GM03348 (cell line): Measurements from ENCODE around the gene IFNAR2.
A peak's percentile ranks its signal among the peaks of the same experiment; 100 is the strongest.
"Not testable (repeated sequence)": the region's sequence is repeated elsewhere in the genome, so short reads cannot be mapped to it uniquely, and the experiment has no call there.

Experiments
- DNase-seq: peaks from one replicate; pipeline ENCODE4 v3.0.0; 2012; ENCODE audit warnings: low spot score

Gene IFNAR2

DNA sequence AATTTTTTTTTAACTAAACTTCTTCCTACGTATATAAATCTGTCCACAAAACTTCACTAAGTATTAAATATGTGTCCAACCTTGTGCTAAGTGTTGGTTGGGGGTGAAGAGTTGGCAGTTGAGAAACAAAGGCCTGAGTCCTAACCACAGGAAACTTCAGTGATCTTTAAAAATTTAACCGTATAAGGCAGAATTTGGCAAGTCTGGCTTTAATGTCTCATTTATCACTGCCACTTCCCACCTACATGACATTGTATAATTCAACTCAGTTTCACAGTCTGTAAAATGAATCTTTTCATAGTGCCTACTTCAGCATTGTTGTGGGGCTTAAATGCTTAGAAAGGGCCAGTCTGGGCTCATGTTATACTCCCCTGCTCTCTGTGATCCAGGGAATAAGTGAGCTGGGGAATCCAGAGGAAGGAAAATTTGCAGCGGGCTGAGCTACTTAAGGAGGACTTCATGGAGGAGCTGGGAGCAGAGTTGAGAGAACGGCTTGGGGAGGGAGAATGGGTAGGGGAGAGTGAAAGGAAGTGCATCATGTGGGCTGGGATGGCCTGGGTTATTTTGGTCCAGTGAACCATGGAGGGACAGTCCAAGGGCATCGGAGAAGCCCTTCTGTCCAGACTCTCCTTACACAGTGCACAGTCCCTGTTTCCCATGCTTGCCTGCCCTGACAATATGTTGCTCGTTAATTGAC lies 14.5 kb downstream of the IFNAR2 start:
- DNase-seq, result no peak

DNA sequence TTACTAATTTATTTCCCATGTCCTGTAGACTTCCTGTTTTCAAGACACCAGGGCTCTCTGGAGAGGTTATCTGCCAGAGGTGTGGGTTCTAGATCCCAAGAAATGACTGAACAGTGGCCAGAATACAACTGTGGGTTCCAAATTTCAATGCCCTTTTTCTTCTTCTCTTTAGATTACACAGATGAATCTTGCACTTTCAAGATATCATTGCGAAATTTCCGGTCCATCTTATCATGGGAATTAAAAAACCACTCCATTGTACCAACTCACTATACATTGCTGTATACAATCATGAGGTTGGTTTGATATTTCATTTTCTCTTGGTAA lies 15.0 kb downstream of the IFNAR2 start:
- no peak for DNase-seq

DNA sequence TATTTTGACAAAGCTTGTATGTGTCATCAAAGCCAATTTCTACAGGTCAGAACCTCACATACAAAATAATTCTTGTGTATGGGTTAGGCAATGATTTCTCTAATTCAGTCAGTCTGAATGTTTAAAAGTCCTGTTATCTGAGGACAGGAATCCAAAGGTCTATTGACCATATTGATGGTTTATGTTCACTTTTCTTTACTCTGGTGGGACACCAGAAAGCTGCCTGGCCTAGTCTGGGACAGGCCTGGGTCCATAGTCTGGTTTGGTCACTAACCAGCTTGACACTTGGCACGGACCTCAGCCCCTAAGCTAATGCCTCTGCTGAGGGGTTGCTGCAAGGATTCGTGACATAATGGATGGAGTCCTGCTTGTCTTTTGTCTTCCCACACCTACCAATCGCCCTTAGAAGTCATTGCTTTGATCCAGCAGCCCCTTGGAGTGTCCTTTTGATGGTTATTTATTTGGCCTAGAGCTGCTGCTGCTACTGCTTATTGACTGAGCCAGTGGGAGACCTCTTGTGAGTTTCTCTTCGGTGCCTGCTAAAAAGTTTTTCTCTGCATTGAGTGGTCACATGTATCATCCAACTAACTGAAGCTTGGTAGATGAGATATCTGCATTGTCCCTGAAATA lies 15.7 kb downstream of the IFNAR2 start:
- DNase-seq, result no peak

DNA sequence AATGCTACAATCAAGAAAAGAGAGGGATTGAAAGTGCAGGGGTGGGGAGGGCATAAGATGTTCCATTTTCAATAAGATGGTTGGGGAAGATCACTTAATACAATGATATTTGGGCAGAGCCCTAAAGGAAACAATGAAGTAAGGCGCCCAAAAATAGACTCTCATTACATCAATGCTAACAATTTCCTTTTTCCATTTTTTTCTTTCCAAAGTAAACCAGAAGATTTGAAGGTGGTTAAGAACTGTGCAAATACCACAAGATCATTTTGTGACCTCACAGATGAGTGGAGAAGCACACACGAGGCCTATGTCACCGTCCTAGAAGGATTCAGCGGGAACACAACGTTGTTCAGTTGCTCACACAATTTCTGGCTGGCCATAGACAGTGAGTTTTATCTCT lies 16.8 kb downstream of the IFNAR2 start:
- no peak for DNase-seq

DNA sequence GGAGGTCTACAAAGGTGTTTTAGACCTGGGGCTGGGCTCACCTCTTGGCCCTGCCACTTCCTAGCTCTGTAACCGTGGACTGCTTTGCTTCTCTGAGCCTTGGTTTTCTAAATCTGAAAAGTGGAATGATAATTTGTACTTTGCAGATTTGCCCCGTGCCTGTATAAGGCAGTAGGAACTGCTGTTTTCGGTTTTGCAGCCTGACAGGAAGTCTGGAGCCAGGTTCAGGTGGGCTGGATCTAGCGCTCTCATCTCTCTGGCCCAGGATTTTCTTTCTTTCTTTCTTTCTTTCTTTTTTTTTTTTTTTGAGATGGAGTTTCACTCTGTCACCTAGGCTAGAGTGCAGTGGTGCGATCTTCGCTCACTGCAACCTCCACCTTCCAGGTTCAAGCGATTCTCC lies 17.2 kb downstream of the IFNAR2 start:
- DNase-seq, result no peak

DNA sequence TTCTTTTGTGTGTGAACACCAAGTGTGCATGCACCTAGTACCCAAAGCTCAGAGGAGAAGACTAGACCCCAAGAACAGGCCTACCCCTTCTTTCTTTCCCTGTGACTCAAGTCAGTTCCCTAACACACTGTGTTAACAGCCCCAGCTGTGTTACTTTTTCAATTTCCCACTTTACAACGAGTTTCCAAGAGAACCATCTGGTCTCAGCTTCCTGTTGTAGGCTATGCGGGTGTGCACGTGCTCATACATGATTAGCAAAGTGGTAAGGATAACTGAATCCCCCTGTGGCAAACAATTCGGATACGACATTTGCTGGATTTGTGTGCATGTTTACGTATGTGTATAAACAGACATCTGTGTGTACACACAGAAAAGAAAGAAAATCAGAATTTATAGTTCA lies 17.9 kb downstream of the IFNAR2 start:
- no peak for DNase-seq

DNA sequence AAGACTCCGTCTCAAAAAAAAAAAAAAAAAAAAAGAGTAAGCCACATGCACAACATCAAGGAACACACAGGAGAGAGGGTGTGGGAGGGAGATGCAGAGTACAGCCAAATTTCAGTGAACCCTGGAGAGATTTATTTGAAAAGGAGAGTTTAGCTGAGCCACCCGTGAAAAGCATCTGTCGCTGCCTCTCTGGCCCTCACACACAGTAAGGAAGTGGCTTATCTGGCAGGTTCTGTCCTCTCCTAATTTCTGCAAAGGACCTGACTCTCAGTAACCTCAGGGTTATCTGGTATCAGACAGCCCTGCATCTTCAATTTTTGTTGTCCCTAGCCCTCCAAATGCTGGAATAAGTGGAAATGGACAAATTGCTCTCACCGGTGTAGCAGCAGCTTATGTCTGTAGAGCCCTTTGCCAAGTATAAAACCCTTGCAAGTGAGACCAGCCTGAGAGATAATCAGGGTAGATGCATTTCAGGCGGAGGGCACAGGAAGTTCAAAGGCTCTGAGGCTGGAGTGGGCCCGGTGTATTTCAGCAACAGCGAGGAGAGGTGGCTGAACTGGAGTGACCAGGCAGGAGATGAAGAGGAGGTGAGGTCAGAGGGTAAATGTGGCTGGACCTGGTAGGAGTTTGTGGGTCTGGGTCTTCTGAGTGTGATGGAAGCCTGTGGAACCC lies 19.7 kb downstream of the IFNAR2 start:
- no peak for DNase-seq

DNA sequence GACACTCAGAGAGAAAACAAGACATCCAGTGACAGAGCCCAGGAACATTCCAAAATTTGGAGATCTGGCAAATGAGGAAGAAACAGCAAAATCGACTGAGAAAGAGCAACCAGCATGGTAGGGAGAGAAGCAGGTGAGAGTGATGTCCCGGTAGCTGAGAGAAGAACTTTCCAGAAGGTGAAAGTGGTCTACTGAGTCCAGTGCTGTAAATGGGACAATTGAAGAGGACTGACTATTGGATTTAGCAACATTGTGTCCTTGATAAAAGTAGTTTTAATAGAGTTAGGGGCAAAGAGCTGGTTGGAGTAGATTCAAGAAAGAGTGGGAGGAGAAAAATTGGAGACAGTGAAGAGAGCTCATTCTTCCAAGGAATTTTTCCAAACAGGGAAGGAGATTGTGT lies 21.4 kb downstream of the IFNAR2 start:
- no peak for DNase-seq

DNA sequence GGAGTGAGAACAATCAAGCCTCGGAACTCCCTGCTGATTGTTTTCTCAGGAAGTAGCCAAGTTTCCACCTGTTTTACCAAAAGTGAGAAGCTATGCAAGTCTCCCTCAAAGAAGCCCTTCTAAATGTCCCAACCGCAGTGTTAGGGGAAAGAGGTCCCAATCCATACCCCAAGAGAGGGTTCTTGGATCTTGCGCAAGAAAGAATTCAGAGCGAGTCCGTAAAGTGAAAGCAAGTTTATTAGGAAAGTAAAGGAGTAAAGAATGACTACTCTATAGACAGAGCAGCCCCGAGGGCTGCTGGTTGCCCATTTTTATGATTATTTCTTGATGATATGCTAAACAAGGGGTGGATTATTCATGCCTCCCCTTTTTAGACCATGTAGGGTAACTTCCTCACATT lies 23.6 kb downstream of the IFNAR2 start:
- DNase-seq, result not testable (repeated sequence)

DNA sequence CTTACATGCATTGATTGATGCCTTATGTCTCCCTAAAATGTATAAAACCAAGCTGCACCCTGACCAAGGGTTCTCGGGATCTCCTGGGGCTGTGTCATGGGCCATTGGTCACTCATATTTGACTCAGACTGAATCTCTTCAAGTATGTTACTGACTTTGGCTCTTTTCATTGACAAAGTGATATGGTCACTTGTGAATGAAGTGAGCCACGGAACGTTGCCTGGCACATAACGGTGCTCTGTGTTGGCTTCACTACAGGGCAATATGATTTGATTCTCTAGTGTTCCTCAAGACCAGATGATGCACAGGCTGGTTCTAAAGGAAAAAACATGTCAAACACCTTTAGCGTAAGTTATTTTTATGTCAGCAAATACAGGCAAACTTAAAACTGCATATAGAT lies 25.0 kb downstream of the IFNAR2 start:
- DNase-seq, result no peak

DNA sequence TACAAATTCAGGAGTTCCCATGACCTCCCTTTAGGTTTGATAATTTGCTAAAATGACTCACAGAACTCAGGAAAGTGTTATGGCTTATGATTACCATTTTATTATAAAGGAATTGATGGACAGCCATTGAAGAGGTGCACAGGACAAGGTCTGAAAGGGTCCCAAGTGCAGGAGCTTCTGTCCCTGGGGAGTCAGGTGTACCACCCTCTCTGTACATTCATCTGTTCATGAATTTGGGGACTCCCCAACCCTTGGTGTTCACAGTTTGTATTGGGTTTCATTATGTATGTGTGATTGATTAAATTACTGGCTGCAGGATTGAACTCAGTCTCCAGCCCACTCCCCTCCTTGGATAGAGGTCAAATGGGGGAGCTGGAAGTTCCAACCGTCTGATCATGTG lies 25.7 kb downstream of the IFNAR2 start:
- DNase-seq, result no peak

DNA sequence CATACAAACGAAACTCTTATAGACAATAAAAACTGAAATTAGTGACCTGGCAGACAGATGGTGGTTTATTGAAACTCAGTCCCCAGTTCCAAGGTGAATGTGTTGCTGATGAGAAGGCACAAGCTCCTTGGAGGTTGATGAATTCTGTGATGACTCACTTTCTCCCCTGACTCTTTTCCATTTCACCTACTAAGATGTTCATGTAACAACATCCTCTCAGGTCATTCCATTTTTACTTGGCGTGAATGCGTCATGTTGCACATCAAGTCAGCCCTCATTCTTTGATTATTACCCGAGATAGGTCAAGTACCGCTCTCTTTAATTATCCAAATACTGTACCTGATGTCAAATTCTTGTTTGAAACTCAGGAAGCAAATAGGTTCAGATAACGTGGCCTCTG lies 26.3 kb downstream of the IFNAR2 start:
- no peak for DNase-seq

DNA sequence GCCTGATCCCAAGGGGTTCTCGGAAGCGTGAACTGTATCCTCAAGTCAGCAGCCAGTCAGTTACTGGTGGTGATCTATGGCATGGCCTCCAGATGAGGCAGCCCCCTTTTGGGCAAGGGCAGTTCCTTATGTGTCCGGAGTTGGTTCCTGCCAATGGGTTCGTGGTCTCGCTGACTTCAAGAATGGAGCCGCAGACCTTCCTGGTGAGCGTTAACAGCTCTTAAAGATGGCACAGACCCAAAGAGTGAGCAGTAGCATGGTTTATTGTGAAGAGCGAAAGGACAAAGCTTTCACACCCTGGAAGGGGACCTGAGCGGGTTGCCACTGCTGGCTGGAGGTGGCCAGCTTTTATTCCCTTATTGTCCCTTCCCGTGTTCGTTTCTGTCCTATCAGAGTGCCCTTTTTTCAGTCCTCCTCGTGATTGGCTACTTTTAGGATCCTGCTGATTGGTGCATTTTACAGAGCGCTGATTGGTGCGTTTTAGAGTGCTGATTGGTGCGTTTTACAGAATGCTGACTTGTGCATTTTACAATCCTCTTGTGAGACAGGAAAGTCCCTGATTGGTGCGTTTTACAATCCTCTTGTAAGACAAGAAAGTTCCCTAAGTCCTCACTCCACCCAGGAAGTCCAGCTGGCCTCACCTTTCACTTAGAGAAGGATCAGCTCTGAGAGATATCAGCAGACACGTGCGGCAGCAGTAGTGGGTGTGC lies 27.5 kb downstream of the IFNAR2 start:
- DNase-seq, result no peak

DNA sequence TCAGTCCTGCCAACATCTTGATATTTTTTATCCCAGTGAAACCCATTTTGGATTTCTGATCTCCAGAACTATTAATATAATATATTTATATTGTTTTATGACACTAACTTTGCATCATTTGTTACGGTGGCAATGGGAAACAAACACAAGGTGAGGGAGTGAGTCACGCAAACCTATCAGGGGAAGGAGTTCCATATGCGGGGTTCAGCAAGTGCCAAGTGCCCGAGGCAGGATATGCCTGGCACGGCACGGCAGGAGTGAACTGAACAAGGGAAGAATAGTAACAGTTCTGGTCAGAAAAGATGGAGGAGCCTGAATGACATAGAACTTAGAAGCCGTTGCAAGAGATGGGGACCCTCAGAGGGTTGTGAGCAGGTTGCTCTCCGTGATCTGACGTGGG lies 28.7 kb downstream of the IFNAR2 start:
- no peak for DNase-seq

DNA sequence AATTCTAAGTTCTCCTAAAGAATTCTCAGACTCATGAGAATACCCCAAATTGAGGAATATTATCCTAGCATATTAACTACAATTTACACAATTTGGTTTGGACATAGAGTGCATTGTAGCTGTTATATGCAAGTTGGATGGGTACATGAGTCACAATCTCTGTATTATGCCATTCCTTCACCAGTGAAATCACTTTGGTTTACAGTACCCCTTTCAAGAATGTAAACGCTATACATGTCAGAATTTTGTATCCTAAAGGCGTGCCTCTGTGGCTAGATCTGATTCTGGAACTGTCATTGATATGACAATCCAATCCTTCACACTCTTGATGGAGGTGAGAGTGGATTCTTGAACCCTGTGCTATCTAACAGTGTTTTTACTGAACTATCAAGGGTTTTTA lies 29.7 kb downstream of the IFNAR2 start:
- no peak for DNase-seq

DNA sequence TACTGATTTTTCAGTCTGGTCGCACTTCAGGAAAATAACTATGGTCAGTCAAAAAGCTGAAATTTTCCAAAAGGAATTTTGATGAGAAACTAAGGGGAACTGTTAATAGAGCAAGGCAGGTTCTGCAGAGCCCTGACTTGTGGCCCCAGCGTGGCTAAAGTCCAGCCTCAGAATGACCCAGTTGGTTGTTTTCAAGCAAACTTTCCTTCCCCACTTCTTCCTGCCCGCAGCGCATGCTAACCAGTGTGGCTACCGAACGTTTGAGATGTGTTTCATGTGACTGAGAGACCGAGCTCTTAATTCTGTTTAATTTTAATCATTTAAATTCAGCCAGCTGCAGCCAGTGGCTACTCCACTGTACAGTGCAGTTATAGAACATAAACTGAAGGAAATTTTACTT lies 30.3 kb downstream of the IFNAR2 start:
- no peak for DNase-seq

DNA sequence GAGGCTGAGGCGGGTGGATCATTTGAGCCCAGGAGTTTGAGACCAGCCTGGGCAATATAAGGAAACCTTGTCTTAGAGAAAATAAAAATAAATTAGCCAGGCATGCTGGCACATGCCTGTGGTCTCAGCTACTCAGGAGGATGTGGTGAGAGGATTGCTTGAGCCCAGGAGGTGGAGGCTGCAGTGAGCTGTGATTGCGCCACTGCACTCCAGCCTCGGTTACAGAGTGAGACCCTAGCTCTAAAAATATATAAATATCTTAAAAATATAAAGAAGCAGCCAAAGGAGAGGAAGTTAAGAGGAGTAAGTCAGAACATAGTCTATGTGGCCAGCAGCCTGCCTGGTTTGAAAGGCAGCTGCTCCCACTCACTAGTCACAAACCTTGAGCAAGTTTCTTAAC lies 31.9 kb downstream of the IFNAR2 start:
- DNase-seq, result no peak

DNA sequence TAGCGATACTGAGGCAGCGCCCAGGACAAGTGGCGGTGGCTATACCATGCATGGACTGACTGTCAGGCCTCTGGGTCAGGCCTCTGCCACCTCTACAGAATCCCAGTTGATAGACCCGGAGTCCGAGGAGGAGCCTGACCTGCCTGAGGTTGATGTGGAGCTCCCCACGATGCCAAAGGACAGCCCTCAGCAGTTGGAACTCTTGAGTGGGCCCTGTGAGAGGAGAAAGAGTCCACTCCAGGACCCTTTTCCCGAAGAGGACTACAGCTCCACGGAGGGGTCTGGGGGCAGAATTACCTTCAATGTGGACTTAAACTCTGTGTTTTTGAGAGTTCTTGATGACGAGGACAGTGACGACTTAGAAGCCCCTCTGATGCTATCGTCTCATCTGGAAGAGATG lies 33.2 kb downstream of the IFNAR2 start:
- no peak for DNase-seq

DNA sequence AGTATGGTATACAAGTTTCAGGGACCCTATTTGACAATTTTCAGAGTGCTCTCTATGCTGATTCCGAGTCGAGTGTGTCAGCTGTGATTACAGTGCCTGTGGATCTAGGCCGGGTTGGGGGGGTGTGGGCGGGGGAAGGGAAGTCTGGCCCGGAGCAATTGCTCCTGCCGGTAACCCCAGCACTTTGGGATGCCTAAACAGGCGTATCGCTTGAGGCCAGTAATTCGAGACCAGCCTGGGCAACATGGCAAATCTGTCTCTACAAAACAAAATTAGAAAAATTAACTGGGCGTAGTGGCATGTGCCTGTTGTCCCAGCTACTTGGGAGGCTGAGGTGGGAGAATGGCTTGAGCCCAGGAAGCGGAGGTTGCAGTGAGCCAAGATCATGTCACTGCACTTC lies 34.8 kb downstream of the IFNAR2 start:
- no peak for DNase-seq

DNA sequence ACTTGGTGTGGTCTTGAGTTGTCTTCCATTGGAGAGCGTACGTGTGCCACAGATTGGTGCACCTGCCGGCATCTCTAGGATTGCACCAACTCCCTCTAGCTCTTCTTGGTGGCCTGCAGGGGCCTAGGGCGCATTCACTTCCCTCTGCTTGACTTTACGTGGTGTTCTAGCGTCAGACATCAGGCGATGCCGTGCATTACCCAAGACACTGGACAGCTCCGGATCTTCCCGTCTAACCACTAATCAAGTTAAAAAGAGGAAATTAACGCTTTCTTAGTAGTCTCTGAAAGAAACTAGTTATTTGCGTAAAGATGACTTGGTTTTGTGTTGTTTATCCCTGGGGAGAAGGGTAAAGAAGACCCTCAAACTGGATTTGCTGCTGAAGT lies 35.9 kb downstream of the IFNAR2 start:
- DNase-seq, result no peak

DNA sequence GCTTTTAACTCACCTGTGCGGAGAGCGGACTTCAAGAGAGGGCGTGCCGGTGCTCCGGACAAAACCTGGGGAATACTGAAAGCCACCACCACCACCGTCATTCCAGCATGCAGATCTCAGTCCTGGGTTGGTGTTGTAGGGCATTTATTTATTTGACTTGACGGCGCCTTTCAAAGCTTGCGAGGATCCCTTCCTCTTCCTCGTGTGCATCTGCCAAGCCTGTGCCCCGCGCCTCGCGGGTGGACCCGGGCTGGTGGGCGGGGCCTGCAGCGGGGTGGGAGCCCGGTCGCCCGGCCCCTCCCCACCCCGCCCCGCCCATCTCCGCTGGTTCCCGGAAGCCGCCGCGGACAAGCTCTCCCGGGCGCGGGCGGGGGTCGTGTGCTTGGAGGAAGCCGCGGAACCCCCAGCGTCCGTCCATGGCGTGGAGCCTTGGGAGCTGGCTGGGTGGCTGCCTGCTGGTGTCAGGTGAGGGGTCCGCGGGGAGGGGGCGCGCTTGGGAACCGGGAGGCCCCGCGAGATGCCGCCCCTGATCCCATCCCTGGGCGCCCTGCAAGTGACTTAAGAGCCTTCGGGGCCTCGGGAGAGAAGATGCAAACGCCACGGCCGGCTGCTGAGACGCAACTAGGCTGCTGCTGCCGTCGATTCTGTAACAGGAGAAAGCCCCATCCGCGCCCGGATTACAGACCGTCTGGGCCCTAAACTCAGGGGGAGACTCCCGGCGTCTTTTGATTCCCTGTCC lies 36.5 kb downstream of the IFNAR2 start, which contains the start of gene IL10RB:
Gene IL10RB (plus strand): TSS at position 318 of the 739 bp plus-strand sequence. CDS start 99 bp downstream, at position 417.
- peak; percentile 98 for DNase-seq

DNA sequence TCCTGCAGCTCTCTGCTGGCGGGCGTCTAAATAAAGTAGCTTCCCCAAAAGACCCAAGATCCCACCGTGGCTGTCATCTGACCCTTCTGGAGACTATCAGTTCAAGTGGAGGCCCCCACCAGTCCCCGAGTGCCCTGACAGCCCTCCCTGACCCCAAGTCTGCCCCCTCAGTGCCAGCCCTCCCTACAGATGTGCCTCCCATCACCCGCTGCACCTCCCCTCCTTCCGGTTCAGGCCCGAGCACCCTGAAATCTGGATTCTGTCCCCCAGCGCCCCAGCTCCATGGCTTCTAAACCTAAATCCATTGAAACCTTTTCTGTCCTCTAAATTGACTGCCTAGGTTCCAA lies 37.0 kb downstream of the IFNAR2 start:
- peak; percentile 48 for DNase-seq
